Measurements from ENCODE around the gene RNF32.

- TF ChIP-seq POLR2AphosphoS5 (IDR thresholded peaks at IDR 0.05) (no peak), POLR2A (IDR thresholded peaks at IDR 0.05) (no peak)
- TF ChIP-seq, protein P1, sequence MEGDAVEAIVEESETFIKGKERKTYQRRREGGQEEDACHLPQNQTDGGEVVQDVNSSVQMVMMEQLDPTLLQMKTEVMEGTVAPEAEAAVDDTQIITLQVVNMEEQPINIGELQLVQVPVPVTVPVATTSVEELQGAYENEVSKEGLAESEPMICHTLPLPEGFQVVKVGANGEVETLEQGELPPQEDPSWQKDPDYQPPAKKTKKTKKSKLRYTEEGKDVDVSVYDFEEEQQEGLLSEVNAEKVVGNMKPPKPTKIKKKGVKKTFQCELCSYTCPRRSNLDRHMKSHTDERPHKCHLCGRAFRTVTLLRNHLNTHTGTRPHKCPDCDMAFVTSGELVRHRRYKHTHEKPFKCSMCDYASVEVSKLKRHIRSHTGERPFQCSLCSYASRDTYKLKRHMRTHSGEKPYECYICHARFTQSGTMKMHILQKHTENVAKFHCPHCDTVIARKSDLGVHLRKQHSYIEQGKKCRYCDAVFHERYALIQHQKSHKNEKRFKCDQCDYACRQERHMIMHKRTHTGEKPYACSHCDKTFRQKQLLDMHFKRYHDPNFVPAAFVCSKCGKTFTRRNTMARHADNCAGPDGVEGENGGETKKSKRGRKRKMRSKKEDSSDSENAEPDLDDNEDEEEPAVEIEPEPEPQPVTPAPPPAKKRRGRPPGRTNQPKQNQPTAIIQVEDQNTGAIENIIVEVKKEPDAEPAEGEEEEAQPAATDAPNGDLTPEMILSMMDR (IDR thresholded peaks at IDR 0.05 in 8 of 11, conservative IDR thresholded peaks at IDR 0.05 in 3 of 11) = no peak
Observed at GRCh38 chr7:156602283-156602682, 38.3 kb upstream of the RNF32 start.
